HepG2 (cell line): ENCODE results near the gene XRCC1. TPM values are rescaled to one million over a fixed set of nuclear protein-coding genes. Genes with fewer than 3 reads are reported as not detected.

Experiments
- AHDC1 ChIP-seq: sonication (generic); formaldehyde crosslinking; IDR thresholded peaks from 2 replicates; pipeline ENCODE4 v1.5.1; 2020; ENCODE audit warnings: mild to moderate bottlenecking, missing genetic modification reagents, borderline replicate concordance
- BHLHE40 ChIP-seq: IDR thresholded peaks from 2 replicates; pipeline ENCODE4 v1.6.1; 2011; ENCODE audit warnings: low read length, improper control_type of control experiment
- CREB1 ChIP-seq, 2 experiments: fragments of 450-650 bp in 1 of 2; IDR thresholded peaks; 2 replicates each; pipeline ENCODE4 v1.6.1; 2016 to 2017; ENCODE audit warnings: control low read depth in 1 of 2, mild to moderate bottlenecking in 1 of 2, missing compliant biosample characterization in 1 of 2, missing genetic modification characterization in 1 of 2
- DR1 ChIP-seq: sonication (generic); formaldehyde crosslinking; IDR thresholded peaks from 2 replicates; pipeline ENCODE4 v1.8.0; 2021; ENCODE audit warnings: mild to moderate bottlenecking, missing genetic modification reagents, inconsistent platforms
- FOXP1 ChIP-seq, 2 experiments: fragments of 450-650 bp in 1 of 2; IDR thresholded peaks; 2 replicates each; pipeline ENCODE4 v1.6.1; 2017 to 2018; ENCODE audit warnings: antibody characterized with exemption in 1 of 2
- HMGXB4 ChIP-seq, 2 experiments: sonication (generic) in 1 of 2; formaldehyde crosslinking in 1 of 2; IDR thresholded peaks; 2 replicates each; pipeline versions ENCODE4 v1.4.0 to v1.6.1; 2018 to 2020; ENCODE audit warnings: missing genetic modification reagents in 2 of 2, borderline replicate concordance in 1 of 2, low read depth in 1 of 2, mild to moderate bottlenecking in 1 of 2, missing biosample characterization in 1 of 2
- TFE3 ChIP-seq: IDR thresholded peaks from 2 replicates; pipeline ENCODE4 v1.6.1; 2016
- ZBTB46 ChIP-seq: sonication (generic); formaldehyde crosslinking; IDR thresholded peaks from 2 replicates; pipeline ENCODE4 v1.4.0; 2020; ENCODE audit warnings: mild to moderate bottlenecking, missing genetic modification reagents, borderline replicate concordance
- ZFP36L2 ChIP-seq: sonication (generic); formaldehyde crosslinking; IDR thresholded peaks from 2 replicates; pipeline ENCODE4 v1.4.0; 2020; ENCODE audit warnings: missing genetic modification reagents
- ZFY ChIP-seq: sonication (generic); formaldehyde crosslinking; IDR thresholded peaks from 2 replicates; pipeline ENCODE4 v1.4.0; 2020; ENCODE audit warnings: missing genetic modification reagents
- ZNF232 ChIP-seq: sonication (generic); formaldehyde crosslinking; IDR thresholded peaks from 2 replicates; pipeline ENCODE4 v1.4.0; 2020; ENCODE audit warnings: missing genetic modification reagents, borderline replicate concordance
- ZNF512B ChIP-seq: sonication (generic); formaldehyde crosslinking; IDR thresholded peaks from 2 replicates; pipeline ENCODE4 v1.5.1; 2020; ENCODE audit warnings: missing genetic modification reagents, mild to moderate bottlenecking, borderline replicate concordance
- ZNF777 ChIP-seq: sonication (generic); formaldehyde crosslinking; IDR thresholded peaks from 2 replicates; pipeline ENCODE4 v1.4.0; 2020; ENCODE audit warnings: missing genetic modification reagents
- polyA plus RNA-seq, 8 experiments: library from polyadenylated mRNA; depleted of rRNA in 3 of 8; stranded (reverse) in 7 of 8; unstranded in 1 of 8; fragments of >200 nt; fragmentation: Illumina TruSeq in 4 of 8; extraction: Trizol in 4 of 8; gene quantifications; 2 replicates each; pipeline versions ENCODE4 v1.2.1 to v1.2.3, GENCODE V29; 2011 to 2016; ENCODE audit warnings: low read depth in 4 of 8, missing spikeins in 1 of 8, mixed read lengths in 1 of 8; ENCODE audit not compliant: insufficient read depth in 1 of 8
- total RNA-seq, 5 experiments: library from RNA; depleted of rRNA; stranded (reverse); fragments of >200 nt; fragmentation: Illumina TruSeq; extraction: Trizol; gene quantifications; 2 replicates each; pipeline ENCODE4 v1.2.3, GENCODE V29; 2016; ENCODE audit warnings: low read depth in 1 of 5

The XRCC1 gene
- total and polyA plus RNA-seq, 2 of the 13 experiments (the other 11 are each of a cell fraction or from before 2014, with no cell fraction given), result 24.7 to 26.3 TPM

- TF ChIP-seq TFE3 (CRISPR knock-in tag), result no peak; the same call in 1 of the 2 replicates
- no peak; the same call in none of the 2 replicates for TF ChIP-seq AHDC1 (CRISPR knock-in tag)
- peak; percentile 3; the same call in 1 of the 2 replicates for TF ChIP-seq CREB1 (IDR thresholded peaks at IDR 0.05)
- no peak for TF ChIP-seq CREB1 (CRISPR knock-in tag; IDR thresholded peaks at IDR 0.05)
- TF ChIP-seq ZBTB46 (CRISPR knock-in tag), result peak; percentile 90; the same call in 1 of the 2 replicates
- TF ChIP-seq HMGXB4 (CRISPR knock-in tag; IDR thresholded peaks at IDR 0.05; ENCODE audit: borderline replicate concordance in 1 of 2, low read depth in 1 of 2), result peak in 1 of 2 experiments; percentile 87; a peak in 2 of 4 replicates
- no peak for TF ChIP-seq ZFP36L2 (CRISPR knock-in tag)
- no peak; the same call in 1 of the 2 replicates for TF ChIP-seq ZNF232 (CRISPR knock-in tag)
- peak; percentile 89 for TF ChIP-seq ZNF777 (CRISPR knock-in tag)
- TF ChIP-seq FOXP1 (IDR thresholded peaks at IDR 0.05), result no peak
- no peak for TF ChIP-seq FOXP1 (CRISPR knock-in tag; IDR thresholded peaks at IDR 0.05)
- TF ChIP-seq DR1 (CRISPR knock-in tag), result peak; percentile 72
- TF ChIP-seq ZNF512B (CRISPR knock-in tag), result 0 out of 2 replicates have a peak, but pooled peaks have one; percentile 51
- TF ChIP-seq ZFY (CRISPR knock-in tag), result peak; percentile 91
- peak; percentile 38; the same call in 1 of the 2 replicates for TF ChIP-seq BHLHE40
Observed at GRCh38 chr19:43619262-43620060, 44.1 kb upstream of the XRCC1 start, which contains the start of gene ZNF428 (continued).
